Renal cortex interstitium (tissue), 11 donors: ENCODE measurements around the gene RUNX2. TPM values are rescaled to one million over a fixed set of nuclear protein-coding genes. Genes with fewer than 3 reads are reported as not detected.
"Not testable (repeated sequence)": the region's sequence is repeated elsewhere in the genome, so short reads cannot be mapped to it uniquely, and the experiment has no call there.

Experiments used
- DNase-seq, 11 donors: peaks; one replicate each; pipeline ENCODE4 v3.0.0-alpha.2; 2013; ENCODE audit warnings: low read depth in 9 of 11, low spot score in 4 of 11; ENCODE audit errors: extremely low read depth in 1 of 11
- polyA plus RNA-seq, 3 donors: library from polyadenylated mRNA; unstranded; fragments of 120-200 nt; gene quantifications; one replicate each; pipeline ENCODE4 v1.2.1, GENCODE V29; 2013; ENCODE audit not compliant: insufficient read length in 3 of 3

The RUNX2 gene
- polyA plus RNA-seq, 3 donors = 2.4 to 3.8 (median 3.0) TPM

DNA sequence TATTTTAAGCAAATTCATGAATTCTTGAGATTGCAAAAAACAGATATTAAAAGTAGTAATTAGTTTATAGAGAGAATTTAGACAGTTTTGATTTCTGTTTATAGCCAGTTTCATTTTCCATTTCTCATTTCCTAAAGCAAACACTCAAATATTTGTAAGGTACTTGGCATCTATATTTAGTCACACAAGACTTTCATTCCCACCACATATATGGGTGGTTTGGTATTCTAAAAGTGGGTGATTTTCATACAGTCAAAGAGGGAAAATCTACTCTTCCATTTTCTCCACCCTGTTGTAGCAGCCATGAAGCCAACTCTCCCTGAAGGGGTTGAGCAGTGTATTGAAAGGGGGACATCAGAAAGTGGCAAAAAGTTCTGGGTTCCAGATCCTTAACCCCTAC lies 230.7 kb downstream of the RUNX2 start:
- no peak for DNase-seq

GRCh38 chr6:45560321-45560820 lies 232.2 kb downstream of the RUNX2 start:
- not testable (repeated sequence) for DNase-seq

- no peak for DNase-seq
These were observed 234.0 kb downstream of the RUNX2 start for GRCh38 chr6:45562171-45562570.

DNA sequence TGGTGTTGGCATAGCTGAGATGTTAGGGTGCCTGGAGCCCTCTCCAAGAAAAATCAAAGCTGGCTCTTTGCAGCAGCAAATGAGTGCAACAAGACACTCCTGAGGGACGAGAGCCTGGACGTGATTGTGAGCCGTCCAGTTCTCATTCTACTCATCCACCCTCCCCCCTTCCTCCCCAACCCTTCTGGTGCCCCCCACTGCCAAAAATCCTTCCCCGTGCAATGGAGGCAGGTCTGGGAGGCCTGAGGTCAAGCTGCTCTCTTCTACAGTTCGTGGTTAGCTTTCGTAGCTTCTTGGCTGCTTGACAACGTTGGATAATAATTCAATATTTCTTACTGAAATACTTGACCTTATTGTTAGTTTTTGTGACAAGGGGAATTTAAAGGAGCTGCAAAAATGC lies 234.9 kb downstream of the RUNX2 start:
- no peak for DNase-seq

- DNase-seq = no peak
These were observed 235.7 kb downstream of the RUNX2 start for GRCh38 chr6:45563844-45564243.

GRCh38 chr6:45566882-45567281 lies 238.8 kb downstream of the RUNX2 start:
- no peak for DNase-seq

DNA sequence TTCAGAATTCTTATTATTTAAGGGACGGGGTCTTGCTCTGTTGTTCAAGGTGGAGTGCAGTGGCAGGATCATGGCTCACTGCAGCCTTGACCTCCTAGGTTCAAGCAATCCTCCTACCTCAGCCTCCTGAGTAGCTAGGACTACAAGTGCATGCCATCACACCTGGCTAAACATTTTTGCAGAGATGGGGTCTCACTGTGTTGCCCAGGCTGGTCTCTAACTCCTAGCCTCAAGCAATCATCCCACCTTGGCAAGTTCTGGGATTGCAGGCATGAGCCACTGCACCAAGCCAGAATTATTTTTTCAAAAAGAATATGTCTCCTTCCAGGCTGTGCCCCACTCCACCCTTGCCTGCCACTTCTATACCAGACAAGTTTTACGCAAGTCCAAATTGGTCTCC lies 239.7 kb downstream of the RUNX2 start:
- no peak for DNase-seq

DNA sequence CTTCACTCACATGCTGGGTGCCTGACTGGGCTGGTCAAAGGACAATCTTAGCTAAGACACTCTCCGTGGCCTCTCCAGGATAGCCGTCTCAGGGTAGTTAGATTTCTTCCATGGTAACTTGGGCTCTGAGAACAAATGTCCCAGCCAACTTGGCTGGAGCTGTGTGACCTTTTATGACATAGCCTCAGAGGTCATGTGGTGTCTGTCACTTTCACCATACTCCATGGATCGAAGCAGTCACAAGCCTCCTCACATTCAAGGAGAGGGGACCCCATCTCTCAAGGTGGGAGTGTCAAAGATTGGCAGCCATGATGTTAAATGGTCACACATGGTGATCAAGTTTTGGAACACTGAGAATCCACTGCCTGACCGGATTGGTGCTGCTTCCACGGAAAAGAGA lies 240.5 kb downstream of the RUNX2 start:
- no peak for DNase-seq

DNA sequence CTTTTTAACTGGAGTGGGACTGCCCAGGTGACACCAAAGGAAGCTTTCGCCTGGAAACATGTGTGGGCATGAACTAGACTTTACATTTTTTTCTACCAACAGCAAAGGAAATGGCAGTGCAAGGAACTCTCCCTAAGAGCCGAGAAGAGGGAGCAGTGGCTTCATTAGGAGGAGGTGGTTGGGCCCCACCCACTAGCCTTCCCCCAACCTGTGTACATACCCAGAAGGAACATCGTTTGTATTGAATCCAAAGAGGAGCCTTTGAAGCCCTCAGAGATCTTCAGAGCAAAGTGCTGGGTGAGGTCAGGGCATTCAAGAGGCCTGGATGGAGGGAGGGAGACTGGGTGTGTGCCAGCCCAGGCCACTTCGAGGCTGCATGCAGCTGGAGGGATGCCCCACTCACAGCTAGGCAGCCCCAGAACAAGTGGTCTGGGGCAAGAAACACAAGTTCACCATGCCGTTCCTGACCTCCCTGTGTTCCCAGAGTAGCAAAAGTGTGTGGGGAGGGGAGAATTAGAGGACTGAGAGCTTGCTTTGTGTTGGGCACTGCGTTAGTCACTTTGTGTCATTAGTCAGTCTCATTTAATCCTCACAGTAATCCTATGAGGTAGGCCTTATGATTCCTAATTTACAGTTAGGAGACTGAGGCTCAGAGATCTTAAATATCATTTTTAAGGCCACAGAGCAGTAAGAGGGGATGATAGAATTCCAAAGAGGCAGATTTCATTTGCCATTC lies 241.2 kb downstream of the RUNX2 start:
- no peak for DNase-seq

GRCh38 chr6:45571159-45571558 lies 243.0 kb downstream of the RUNX2 start:
- no peak for DNase-seq

GRCh38 chr6:45572833-45573232 lies 244.7 kb downstream of the RUNX2 start:
- no peak for DNase-seq

- no peak for DNase-seq
These were observed 245.9 kb downstream of the RUNX2 start for GRCh38 chr6:45574014-45574461.

DNA sequence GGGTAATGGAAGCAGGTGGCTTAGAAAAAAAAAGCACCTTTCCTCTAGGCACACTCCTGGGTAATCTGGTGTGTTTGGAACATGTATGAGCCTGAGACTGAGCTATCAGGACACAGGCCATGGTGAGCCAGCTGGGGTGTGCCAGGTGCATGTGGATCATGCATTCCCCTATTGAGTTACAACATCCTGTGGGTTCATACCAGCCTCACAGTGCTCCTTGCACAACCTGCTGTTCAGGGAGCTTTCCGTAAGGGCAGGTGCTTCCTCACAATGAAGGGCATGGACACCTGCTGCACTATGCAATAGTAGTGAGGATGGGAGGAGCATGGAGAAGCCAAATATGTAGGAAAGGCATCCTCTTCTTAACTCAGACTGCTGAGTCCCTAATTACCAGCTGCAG lies 246.8 kb downstream of the RUNX2 start:
- DNase-seq = no peak

DNA sequence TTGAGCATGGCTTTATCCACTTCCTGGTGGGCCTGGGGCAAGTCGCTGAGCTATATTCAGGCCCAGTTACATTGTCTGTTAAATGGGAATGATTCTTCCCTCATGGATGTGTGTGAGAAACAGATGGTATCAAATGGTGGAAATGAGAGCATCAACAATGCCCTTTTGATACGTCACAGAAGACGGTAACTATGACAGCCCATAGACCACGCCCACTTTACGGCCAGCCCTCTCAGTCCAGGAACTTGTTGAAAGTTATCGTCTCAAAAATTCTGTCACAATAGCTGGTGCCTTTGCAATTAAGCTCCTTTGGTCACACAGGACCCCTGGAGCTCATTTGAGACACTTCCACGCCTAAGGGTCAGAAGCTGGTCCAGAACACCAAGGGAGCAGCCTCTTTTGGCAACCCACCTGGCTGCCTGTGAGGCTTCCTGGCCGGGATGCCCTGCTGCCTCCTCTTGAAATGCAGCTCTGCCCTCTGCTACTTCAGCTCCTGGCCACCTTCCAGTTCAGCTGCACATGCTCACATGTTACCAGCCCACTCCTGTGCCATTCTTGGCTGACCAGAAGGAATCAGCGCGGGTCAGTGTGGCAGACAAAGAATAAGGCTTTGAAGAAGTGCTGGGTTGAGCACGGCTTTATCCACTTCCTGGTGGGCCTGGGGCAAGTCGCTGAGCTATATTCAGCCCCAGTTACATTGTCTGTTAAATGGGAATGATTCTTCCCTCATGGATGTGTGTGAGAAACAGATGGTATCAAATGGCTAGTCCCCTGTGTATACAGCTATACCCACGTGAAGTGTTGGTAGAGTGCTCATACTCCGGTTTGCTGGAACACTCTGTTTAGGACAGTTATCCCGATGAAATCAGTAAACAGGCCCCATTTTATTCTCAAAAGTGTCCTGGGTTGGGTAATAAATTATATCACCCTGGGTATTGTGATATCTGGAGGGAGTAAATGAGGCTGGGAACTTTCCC lies 248.8 kb downstream of the RUNX2 start:
- DNase-seq = no peak

DNA sequence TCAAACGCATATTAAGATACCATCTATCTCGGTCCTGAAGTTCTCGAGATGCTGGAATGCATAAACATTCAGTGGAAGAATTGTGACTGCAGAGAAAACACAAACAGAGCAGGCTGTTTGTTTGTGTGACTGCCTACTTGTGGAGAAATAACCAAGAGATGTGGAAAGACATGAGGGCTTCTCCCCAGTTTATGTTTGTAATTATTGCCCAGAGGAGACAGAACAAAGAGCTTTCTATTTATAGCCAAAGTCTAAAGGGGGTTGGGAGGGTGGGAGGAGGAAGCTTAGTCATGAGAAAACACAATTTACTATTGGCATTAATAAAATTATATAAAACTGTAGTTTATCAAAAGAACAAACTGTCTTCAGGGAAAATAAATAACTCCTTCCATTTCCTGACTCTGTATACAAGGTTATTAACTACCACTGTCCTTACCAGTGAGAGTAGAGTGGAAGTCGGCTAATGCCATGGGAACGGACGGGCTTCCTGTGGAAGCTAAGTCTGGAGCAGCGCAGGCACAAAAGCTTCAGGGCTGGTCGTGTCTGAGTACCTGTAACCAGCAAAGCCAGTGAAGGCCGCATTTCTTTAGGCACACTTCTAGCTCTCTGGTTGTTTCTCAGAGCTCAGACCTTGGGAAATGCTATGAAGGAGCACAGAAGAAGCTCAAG lies 249.8 kb downstream of the RUNX2 start:
- DNase-seq = no peak

GRCh38 chr6:45584127-45584526 lies 256.0 kb downstream of the RUNX2 start:
- no peak for DNase-seq

DNA sequence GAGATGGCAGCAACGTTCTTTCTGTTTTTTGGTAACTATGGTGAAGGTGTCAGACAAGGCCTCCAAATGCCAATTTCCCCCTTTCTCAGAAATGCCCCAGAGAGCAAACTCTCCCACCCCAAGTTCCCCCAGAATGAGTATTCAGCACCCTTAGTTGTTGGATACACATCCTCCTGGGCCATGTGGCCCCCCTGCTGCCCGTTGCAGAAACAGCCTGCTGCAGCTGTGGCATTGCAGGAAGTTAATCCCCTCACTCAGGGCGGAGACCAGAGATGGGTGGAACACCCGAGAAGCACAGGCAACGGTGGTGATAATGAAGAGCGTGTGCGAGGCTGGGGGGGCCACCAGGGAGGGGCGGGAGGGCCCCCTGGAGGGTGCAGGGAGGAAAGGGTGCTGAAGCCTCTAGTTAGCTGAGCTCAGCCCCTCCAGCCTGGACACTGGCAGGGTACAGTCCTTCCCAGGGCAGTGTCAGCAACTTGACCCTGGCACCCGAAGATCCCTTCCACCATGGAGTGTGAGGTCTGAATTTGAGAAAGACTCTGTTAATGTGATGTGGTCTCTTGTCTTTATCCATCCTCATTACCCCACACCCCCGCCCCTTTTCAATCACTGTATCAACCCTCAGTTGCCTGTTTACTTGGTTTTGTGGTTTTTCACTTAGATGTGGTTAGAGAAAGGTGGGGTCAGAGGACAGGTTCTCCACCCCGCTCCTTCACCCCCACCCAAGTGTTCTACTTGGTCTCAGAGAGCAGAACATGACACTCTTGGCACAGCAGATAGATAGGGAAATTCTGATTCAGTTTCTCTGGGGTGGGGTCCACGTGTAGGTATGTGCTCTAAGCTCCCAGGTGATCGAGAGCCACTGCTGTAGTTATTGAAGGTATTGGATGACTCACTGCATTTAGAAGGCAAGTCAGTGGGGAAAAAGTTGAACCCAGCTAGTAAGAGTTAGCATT lies 258.4 kb downstream of the RUNX2 start:
- DNase-seq = no peak
